KG1 (cell line): ENCODE data around the gene ANKRD30B.
"Not testable (repeated sequence)": the region's sequence is repeated elsewhere in the genome, so short reads cannot be mapped to it uniquely, and the experiment has no call there.

ENCODE experiments used
- DNase-seq: peaks from one replicate; lab custom pipeline; 2025; lab: John Stamatoyannopoulos, UW

ANKRD30B gene

GRCh38 chr18:14747513-14748474, at the start of gene ANKRD30B:
Gene ANKRD30B (plus strand): TSS chr18:14748172. CDS start chr18:14748420, 248 bp downstream.
- no peak for DNase-seq

GRCh38 chr18:14701286-14702040, 46.5 kb upstream of the ANKRD30B start:
- not testable (repeated sequence) for DNase-seq

- DNase-seq = not testable (repeated sequence)
These were observed 38.2 kb upstream of the ANKRD30B start for GRCh38 chr18:14709761-14710160.

- DNase-seq = not testable (repeated sequence)
These were observed 26.4 kb upstream of the ANKRD30B start for GRCh38 chr18:14721569-14721968.

DNA sequence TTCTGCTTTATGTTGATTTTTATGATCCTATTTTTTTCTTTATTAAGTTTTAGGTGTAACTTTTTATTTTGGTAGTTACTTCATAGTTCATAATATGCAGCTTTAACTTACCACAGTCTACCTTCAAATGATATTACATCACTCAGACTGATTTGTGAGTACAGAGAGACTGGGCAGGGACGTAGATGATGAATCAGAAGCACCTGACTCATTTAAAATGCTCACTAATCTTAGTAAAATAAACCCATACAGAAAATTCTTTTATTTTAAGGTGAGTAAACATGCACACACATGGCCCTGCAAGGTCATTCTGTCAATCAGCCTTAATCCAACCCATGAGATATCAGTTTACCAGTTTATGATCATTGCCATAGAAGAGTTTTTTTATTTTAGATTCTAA, 8.9 kb upstream of the ANKRD30B start:
- DNase-seq = not testable (repeated sequence)

- no peak for DNase-seq
These were observed 1.1 kb upstream of the ANKRD30B start for GRCh38 chr18:14746897-14747296.

GRCh38 chr18:14748496-14748895, 524 bp downstream of the ANKRD30B start:
- DNase-seq = no peak

DNA sequence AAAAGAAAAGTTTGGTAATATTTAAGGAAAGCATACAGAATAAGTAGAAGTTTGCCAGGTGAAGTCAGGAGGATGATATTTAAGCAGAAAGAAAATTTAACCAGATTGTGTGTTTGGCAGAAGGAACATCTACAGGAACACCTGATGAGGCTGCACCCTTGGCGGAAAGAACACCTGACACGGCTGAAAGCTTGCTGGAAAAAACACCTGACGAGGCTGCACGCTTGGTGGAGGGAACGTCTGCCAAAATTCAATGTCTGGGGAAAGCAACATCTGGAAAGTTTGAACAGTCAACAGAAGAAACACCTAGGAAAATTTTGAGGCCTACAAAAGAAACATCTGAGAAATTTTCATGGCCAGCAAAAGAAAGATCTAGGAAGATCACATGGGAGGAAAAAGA, 15.6 kb downstream of the ANKRD30B start:
- DNase-seq = not testable (repeated sequence)

DNA sequence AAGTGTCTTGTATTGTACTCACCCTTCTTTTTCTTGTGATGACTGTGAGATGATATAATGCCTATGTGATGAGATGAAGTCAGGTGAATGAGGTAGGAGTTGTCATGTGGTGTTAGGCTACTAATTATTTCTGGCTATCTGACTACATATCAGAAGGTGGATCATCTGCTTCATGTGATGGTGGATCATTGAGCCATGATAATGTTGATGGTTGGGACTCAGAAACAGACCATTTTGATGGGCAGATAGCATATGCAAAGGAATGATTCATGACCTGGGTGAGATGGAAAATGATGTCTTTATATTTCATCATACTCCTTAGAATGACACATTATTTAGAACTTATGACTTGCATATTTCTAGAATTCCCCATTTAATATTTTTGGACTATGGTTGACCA, 19.5 kb downstream of the ANKRD30B start:
- no peak for DNase-seq

GRCh38 chr18:14768241-14768640, 20.3 kb downstream of the ANKRD30B start:
- DNase-seq = no peak

DNA sequence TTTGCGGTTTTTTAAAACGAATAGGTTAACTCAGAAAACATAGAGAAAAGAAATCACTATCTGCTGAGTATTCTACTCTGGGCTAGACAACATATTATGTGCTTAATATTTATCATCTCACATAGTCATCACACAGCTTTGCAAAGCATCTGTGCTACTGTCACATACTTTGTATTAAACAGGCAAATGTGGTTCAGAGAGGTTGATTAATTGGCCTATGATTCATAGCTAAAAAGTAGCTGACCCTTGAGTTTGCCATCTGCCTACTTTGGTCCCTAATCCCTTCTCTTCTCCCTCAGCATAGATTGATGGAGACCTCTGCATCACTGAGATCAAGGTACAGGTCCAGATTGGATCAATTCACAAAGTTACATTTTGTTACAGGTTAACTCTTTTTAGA, 21.4 kb downstream of the ANKRD30B start:
- no peak for DNase-seq

GRCh38 chr18:14776801-14777200, 28.8 kb downstream of the ANKRD30B start:
- DNase-seq = no peak

DNA sequence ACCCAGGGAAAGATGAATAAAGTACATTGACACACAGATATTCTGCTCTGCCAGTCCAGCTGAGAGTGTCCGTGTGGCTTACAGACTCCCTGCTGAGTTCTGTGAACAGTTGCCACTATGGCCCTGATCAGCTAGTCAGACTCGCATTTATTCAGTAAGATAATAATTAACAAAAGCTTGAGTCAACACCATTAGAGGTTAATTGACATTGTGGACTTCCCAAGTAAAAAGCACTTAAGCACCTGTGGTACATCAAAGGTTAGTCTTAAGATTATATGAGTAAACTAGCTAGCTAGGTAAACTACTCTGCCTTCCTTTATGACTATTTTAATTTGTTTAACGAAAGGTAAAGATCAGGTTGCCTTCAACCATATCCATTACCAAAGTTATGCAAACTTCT, 33.7 kb downstream of the ANKRD30B start:
- DNase-seq = no peak

GRCh38 chr18:14784133-14784532, 36.2 kb downstream of the ANKRD30B start:
- no peak for DNase-seq

DNA sequence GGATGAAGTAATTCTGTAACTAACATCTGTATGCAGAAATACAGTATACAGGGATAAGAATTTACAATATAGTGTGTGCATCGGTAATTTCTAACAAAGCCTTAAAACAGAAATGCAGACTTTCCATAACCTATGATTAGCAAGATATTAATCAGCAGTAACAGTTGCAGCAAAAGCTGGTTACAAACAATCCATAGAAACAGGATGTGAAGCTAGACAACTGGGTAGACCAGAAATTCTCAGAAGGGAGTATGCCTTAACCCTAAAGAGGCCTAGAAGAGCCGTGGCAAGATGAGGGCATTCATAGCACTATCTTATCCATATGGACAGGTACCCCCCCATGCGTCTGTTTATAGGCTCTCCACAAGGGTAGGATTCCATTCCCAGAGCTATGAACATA, 48.9 kb downstream of the ANKRD30B start:
- not testable (repeated sequence) for DNase-seq

DNA sequence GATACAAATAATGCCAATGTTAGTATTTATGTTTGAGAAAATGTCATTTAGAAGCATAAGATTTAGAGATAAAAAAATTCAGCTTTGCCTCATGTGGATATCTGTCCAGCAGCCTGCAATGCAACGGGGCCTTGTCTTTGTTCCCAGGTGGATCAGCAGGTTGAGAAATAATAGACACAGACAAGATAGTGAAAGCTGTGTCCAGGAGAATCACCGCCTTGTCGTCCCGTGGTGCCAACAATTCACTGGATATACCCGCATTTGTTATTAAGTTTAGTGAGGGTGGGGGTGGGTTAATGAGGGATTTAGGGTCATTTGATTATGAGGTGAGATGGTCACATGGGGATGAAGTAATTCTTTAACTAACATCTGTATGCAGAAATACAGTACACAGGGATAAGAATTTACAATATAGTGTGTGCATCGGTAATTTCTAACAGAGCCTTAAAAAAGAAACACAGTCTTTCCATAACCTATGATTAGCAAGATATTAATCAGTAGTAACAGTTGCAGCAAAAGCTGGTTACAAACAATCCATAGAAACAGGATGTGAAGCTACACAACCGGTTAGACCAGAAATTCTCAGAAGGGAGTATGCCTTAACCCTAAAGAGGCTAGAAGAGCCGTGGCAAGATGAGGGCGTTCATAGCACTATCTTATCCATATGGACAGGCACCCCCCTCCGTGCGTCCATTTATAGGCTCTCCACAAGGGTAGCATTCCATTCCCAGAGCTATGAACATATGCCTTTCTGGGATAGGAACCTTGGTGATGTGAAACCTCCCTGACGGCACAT, 50.2 kb downstream of the ANKRD30B start:
- DNase-seq = not testable (repeated sequence)

GRCh38 chr18:14811081-14811480, 63.1 kb downstream of the ANKRD30B start:
- DNase-seq = not testable (repeated sequence)

DNA sequence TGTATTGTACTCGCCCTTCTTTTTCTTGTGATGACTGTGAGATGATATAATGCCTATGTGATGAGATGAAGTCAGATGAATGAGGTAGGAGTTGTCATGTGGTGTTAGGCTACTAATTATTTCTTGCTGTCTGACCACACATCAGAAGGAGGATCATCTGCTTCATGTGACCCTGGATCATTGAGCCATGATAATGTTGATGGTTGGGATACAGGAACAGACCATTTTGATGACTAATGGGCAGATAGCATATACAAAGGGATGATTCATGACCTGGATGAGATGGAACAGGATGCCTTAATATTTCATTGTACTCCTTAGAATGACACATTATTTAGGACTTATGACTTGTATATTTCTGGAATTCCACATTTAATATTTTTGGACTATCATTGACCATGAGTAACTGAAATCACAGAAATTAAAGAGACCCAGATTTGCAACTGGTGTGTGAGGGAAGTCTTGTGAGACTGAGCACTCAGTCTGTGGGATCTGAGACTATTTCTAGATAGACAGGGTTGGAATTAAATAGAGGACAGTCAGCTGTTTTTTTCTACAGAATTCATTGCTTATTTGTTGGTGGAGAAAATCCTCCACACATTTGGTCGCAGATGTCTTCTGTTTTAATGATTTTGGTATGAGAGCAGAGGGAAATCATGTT, 79.1 kb downstream of the ANKRD30B start:
- not testable (repeated sequence) for DNase-seq

GRCh38 chr18:14841607-14842006, 93.6 kb downstream of the ANKRD30B start:
- DNase-seq = not testable (repeated sequence)

DNA sequence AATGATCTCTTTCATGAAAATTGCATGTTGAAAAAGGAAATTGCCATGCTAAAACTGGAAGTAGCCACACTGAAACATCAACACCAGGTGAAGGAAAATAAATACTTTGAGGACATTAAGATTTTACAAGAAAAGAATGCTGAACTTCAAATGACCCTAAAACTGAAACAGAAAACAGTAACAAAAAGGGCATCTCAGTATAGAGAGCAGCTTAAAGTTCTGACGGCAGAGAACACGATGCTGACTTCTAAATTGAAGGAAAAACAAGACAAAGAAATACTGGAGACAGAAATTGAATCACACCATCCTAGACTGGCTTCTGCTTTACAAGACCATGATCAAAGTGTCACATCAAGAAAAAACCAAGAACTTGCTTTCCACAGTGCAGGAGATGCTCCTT, 103.6 kb downstream of the ANKRD30B start:
- not testable (repeated sequence) for DNase-seq

GRCh38 chr18:14855634-14856033, 107.7 kb downstream of the ANKRD30B start:
- not testable (repeated sequence) for DNase-seq
